SK-N-MC (cell line): ENCODE data around the gene SMAP1.
A peak's percentile ranks its signal among the peaks of the same experiment; 100 is the strongest.

Source experiments
- DNase-seq: peaks from one replicate; pipeline ENCODE4 v3.0.0-alpha.2; 2011; ENCODE audit warnings: low read depth, low spot score
- H3K27ac ChIP-seq: fragments of 200-600 bp; sonication (generic); 2 replicates; pipeline ENCODE4 v1.5.1; 2016; ENCODE audit warnings: mixed run types
- H3K36me3 ChIP-seq: fragments of 200-600 bp; sonication (generic); 2 replicates; pipeline ENCODE4 v1.6.1; 2017; ENCODE audit warnings: antibody characterized with exemption, low read length, mixed read lengths; ENCODE audit not compliant: insufficient read depth
- H3K4me3 ChIP-seq: fragments of 200-600 bp; sonication (generic); 2 replicates; pipeline ENCODE4 v1.5.1; 2016
- H3K9ac ChIP-seq: fragments of 200-600 bp; sonication (generic); 2 replicates; pipeline ENCODE4 v1.8.0; 2017; ENCODE audit warnings: mixed run types, mixed read lengths; ENCODE audit not compliant: insufficient read length
- H3K9me3 ChIP-seq: fragments of 200-600 bp; sonication (generic); 2 replicates; pipeline ENCODE4 v1.6.1; 2017; ENCODE audit warnings: low read depth, mild to moderate bottlenecking, antibody characterized with exemption, low read length, moderate library complexity, mixed read lengths
- EZH2 ChIP-seq: fragments of 200-600 bp; sonication (generic); IDR thresholded peaks from one replicate; pipeline ENCODE4 v1.6.1; 2017; ENCODE audit warnings: antibody characterized with exemption
- FOXP2 ChIP-seq: optimal IDR thresholded peaks from 2 replicates; pipeline ENCODE3; 2011; ENCODE audit warnings: mild to moderate bottlenecking, moderate library complexity; ENCODE audit not compliant: insufficient read depth; ENCODE audit errors: extremely low read length, control extremely low read depth
- POLR2AphosphoS5 ChIP-seq: IDR thresholded peaks from 2 replicates; pipeline ENCODE4 v1.6.1; 2012; ENCODE audit warnings: mild to moderate bottlenecking, low read depth, low read length, borderline replicate concordance

SMAP1 gene

DNA sequence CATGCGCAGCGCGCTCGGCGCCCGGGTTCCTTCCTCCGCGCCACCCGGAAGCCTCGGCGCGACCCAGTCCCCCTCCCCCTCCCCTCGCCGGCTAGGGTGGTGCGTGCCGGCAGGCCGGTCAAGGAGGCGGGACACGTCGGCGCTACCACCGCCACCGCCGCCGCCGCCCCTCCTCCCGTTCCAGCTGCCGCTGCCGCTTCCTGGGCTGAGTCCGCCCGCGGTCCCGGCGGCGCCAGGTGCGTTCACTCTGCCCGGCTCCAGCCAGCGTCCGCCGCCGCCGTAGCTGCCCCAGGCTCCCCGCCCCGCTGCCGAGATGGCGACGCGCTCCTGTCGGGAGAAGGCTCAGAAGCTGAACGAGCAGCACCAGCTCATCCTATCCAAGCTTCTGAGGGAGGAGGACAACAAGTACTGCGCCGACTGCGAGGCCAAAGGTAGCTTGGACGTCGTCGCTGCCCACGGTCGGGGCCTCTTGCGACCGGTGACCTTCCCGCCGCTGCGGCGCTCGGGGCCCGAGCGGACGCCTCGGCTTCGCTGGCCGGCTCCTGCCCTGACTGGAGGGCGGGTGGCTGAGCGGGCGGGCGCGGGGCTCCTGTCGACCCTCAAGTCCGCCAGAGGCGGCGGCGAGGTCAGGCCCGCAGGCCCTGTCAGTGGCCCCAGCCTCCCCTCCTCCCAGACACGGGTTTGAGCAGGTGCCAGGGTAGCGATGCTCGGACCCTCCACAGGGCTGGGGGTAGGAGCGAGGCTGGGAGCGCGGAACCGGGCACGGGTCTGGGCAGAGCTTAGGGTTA, at the start of gene SMAP1:
Gene SMAP1 (plus strand): TSS at position 173 of the 788 bp plus-strand sequence. CDS start 141 bp downstream, at position 314.
- Histone ChIP-seq H3K27ac (peak within 1 kb of the TSS; percentile 63; the same call in 1 of the 2 replicates), H3K9me3 (no peaks in the 10 kb centered on the region), H3K9ac (peak within 1 kb of the TSS; percentile 80), H3K4me3 (peak within 1 kb of the TSS; percentile 97), H3K36me3 (no peaks in the 10 kb centered on the region)
- no peak for DNase-seq
- TF ChIP-seq POLR2AphosphoS5 (peak; percentile 19; the same call in 1 of the 2 replicates), EZH2 (no peak)

DNA sequence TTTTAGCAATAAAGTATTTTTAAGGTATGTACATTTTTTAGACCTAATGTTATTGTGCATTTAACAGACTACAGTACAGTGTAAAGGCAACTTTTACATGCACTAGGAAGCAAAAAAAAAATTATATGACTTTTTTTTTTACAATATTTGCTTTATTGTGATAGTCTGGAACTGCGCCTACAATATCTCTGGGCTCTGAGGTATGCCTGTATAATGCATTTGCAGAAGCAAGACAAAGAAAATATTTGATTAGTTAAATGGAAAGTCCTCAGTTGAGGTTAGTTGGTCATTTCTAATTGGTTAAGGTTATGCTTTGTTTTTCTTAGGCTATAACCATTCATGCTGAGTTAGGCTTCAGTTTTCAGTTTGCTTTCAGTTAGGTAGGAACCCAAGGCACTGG, 46.9 kb upstream of the SMAP1 start:
- TF ChIP-seq FOXP2 (no peak), EZH2 (no peak), POLR2AphosphoS5 (no peak)
- Histone ChIP-seq H3K4me3 (no peak overlapping the region), H3K27ac (no peak overlapping the region), H3K9me3 (no peaks in the 10 kb centered on the region), H3K36me3 (no peaks in the 10 kb centered on the region), H3K9ac (no peak overlapping the region)
- no peak for DNase-seq

DNA sequence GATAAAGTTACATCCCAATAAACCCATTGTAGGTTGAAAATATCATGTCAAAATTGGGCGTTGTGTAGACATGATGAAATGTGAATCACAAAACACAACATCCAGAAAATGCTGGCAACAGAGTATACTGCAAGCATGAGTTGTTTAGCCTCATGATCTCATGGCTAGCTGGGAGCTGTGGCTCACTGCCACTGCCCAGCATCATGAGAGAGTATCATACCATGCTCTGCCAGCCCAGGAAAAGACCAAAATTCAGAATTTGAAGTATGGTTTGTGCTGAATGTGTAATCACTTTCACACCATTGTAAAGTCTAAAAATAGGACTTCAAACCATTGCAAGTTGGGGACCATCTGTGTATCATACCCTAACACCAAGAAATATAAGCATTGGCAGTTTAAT, 45.2 kb upstream of the SMAP1 start:
- Histone ChIP-seq H3K9me3 (no peaks in the 10 kb centered on the region), H3K4me3 (no peak overlapping the region), H3K36me3 (no peaks in the 10 kb centered on the region), H3K9ac (no peak overlapping the region), H3K27ac (no peak overlapping the region)
- TF ChIP-seq POLR2AphosphoS5 (no peak), EZH2 (no peak), FOXP2 (no peak)
- no peak for DNase-seq

DNA sequence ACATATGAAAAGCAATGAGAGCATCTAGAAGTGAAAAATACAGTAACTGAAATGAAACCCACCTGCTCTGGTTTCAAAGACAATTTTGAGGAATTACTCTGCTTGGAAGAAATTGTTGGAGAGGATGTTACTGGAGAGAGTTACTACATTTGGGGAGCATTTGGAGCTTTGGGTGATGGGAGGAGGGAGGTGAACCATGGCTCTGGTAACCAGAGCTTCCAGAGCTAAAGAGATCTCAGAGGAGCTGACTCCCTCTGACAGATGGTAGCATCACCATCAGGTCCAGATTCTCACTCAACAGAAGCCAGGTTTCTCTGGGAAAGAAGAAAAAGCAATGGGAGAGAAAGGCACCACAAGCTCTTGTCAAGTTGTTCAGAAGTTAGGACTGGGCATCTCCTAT, 42.2 kb upstream of the SMAP1 start:
- Histone ChIP-seq H3K27ac (no peak overlapping the region), H3K36me3 (no peaks in the 10 kb centered on the region), H3K9ac (no peak overlapping the region), H3K4me3 (no peak overlapping the region), H3K9me3 (no peaks in the 10 kb centered on the region)
- TF ChIP-seq EZH2 (no peak), POLR2AphosphoS5 (no peak), FOXP2 (no peak)
- DNase-seq: no peak

DNA sequence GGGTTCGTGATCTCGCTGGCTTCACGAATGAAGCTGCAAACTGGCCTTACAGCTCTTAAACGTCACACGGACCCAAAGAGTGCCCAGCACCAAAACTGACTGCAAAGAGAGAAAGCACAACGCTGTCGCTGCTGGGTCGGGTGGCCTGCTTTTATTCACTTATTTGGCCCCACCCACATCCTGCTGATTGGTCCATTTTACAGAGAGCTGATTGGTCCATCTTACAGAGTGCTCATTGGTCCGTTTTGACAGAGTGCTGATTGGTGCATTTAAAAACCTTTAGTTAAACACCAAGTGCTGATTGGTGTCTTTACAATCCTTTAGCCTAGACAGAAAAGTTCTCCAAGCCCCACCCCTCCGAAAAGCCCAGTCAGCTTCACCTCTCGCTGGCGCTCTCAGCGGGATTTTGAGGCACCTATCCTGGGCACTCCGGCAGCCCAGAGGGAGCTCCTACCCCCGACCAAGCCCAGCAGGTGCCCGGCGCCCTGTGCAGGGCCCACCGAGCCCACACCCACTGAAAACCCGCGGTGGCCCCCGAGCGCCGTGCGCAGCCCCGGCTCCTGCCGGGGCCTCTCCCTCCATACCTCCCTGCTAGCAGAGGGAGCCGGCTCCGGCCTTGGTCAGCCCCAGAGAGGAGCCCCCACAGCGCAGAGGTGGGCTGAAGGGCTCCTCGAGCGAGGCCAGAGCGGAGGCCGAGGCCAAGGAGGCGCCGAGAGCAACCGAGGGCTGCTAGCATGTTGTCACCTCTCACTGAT, 40.0 kb upstream of the SMAP1 start:
- H3K27ac ChIP-seq: no peak overlapping the region
- TF ChIP-seq EZH2 (no peak), POLR2AphosphoS5 (no peak), FOXP2 (no peak)
- H3K36me3 ChIP-seq: no peaks in the 10 kb centered on the region
- DNase-seq: no peak
- no peaks in the 10 kb centered on the region for H3K9me3 ChIP-seq
- H3K4me3 ChIP-seq: no peak overlapping the region
- H3K9ac ChIP-seq: no peak overlapping the region

DNA sequence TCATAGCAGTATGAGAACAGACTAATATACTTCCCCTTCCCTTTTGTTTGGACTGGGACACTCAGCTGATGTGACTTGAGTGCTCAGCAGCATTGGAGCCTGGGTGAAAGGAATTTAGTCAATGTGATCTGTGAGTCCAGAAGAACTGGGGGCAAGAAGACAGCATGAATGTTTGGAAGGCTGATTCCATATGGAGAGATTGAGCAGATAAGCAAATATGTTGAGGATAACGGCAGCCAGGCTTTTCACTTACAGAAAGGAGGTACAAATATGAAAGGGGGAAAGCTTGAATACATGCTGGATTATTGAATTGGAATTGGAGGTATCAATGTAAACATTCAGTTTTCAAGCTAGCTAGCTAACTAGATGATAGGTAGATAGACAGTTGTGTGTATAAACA, 37.8 kb upstream of the SMAP1 start:
- TF ChIP-seq FOXP2 (no peak), EZH2 (no peak), POLR2AphosphoS5 (no peak)
- H3K36me3 ChIP-seq: no peaks in the 10 kb centered on the region
- no peak overlapping the region for H3K4me3 ChIP-seq
- H3K9me3 ChIP-seq: no peaks in the 10 kb centered on the region
- DNase-seq: no peak
- no peak overlapping the region for H3K27ac ChIP-seq
- no peak overlapping the region for H3K9ac ChIP-seq

DNA sequence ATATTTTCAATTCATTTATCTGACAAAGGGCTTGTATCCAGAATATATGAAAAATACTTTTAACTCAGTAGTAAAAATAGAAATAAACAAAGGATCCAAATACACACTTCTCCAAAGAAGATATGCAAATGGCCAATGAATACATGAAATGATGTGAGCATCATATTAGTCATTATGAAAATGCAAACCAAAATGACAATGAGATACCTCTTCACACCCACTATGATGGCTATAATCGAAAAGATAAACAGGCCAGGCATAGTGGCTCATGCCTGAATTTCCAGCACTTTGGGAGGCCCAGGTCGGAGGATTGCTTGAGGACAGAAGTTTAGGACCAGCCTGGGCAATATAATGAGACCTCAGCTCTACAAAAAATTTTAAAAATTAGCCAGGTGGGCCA, 33.8 kb upstream of the SMAP1 start:
- Histone ChIP-seq H3K27ac (no peak overlapping the region), H3K4me3 (no peak overlapping the region), H3K36me3 (no peaks in the 10 kb centered on the region), H3K9me3 (no peaks in the 10 kb centered on the region), H3K9ac (no peak overlapping the region)
- no peak for DNase-seq
- TF ChIP-seq POLR2AphosphoS5: no peak
- no peak for TF ChIP-seq FOXP2
- TF ChIP-seq EZH2: no peak

DNA sequence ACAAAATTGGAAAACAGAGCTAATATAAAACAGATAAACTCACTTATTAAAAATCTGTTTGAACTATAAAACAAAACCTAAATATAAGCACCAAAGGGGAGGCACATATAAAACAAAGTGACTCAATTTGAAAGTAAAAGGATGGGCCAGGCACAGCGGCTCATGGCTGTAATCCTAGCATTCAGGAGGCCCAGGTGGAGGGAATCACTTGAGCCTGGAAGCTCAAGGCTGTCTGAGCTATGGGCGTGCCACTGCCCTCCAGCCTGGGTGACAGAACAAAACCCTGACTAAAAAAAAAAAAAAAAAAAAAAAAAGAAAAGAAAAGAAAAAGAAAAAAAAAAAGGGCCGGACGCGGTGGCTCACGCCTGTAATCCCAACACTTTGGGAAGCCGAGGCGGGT, 31.1 kb upstream of the SMAP1 start:
- H3K4me3 ChIP-seq: no peak overlapping the region
- H3K27ac ChIP-seq: no peak overlapping the region
- H3K9ac ChIP-seq: no peak overlapping the region
- H3K9me3 ChIP-seq: no peaks in the 10 kb centered on the region
- no peak for DNase-seq
- TF ChIP-seq EZH2 (no peak), FOXP2 (no peak), POLR2AphosphoS5 (no peak)
- H3K36me3 ChIP-seq: no peaks in the 10 kb centered on the region
